ENCODE data around the gene IQGAP1. TPM values are rescaled to one million over a fixed set of nuclear protein-coding genes. Genes with fewer than 3 reads are reported as not detected.
"Not testable (repeated sequence)": the region's sequence is repeated elsewhere in the genome, so short reads cannot be mapped to it uniquely, and the experiment has no call there.

IQGAP1 gene
- total RNA-seq = 100 to 1,000 TPM; 136 to 143 TPM

GRCh38 chr15:90387534-90388461 is at the start of gene IQGAP1:
Gene IQGAP1 (plus strand): TSS chr15:90388242. CDS start chr15:90388342, 100 bp downstream.
- CTCF ChIA-PET = interaction anchor here (0.6 to 2.3 kb wide), 4 partner anchors 12 to 29 kb away, joined by 3 to 6 read pairs (median 6); no protein-coding TSS in a partner anchor

GRCh38 chr15:90338532-90338931 is 49.5 kb upstream of the IQGAP1 start:
- Mint-ChIP-seq H3K27ac (no peak overlapping the region), H3K27me3 (ENCODE audit: low read depth) (no peaks in the 10 kb centered on the region), H3K4me1 (ENCODE audit: low read depth) (peaks cover 21% of the 10 kb centered on the region), H3K4me3 (no peak overlapping the region), H3K36me3 (ENCODE audit: low read depth) (no peaks in the 10 kb centered on the region), H3K9me3 (no peaks in the 10 kb centered on the region)
- intact Hi-C loops (cut with micrococcal nuclease) = no loop called here
- CTCF ChIA-PET = no interaction called here
- no peak for DNase-seq

More at GRCh38 chr15:90387534-90388461, at the start of gene IQGAP1:
- H3K27me3 Mint-ChIP-seq (ENCODE audit: low read depth) = no peaks in the 10 kb centered on the region
- peak within 1 kb of the TSS; percentile 89 for H3K4me3 Mint-ChIP-seq
- DNase-seq = peak; percentile 99
- peaks cover 23% of the 10 kb centered on the region for H3K36me3 Mint-ChIP-seq (ENCODE audit: low read depth)
- H3K27ac Mint-ChIP-seq = peak within 1 kb of the TSS; percentile 90
- H3K4me1 Mint-ChIP-seq (ENCODE audit: low read depth) = peaks cover 39% of the 10 kb centered on the region
- intact Hi-C loops (cut with micrococcal nuclease) = loop anchor here (1.0 to 10.0 kb wide), 8 partner anchors 10 to 547 kb away; partner anchors contain the start of genes BLM, GDPGP1, HDDC3 and UNC45A
- H3K9me3 Mint-ChIP-seq = no peaks in the 10 kb centered on the region

- no peak for DNase-seq
- no peaks in the 10 kb centered on the region for H3K36me3 Mint-ChIP-seq (ENCODE audit: low read depth)
- CTCF ChIA-PET = no interaction called here
- H3K9me3 Mint-ChIP-seq = no peaks in the 10 kb centered on the region
- no peak overlapping the region for H3K27ac Mint-ChIP-seq
- H3K4me1 Mint-ChIP-seq (ENCODE audit: low read depth) = peaks cover 23% of the 10 kb centered on the region
- intact Hi-C loops (cut with micrococcal nuclease) = no loop called here
- no peaks in the 10 kb centered on the region for H3K27me3 Mint-ChIP-seq (ENCODE audit: low read depth)
- no peak overlapping the region for H3K4me3 Mint-ChIP-seq
Measured at GRCh38 chr15:90340345-90340744, 47.7 kb upstream of the IQGAP1 start.

DNA sequence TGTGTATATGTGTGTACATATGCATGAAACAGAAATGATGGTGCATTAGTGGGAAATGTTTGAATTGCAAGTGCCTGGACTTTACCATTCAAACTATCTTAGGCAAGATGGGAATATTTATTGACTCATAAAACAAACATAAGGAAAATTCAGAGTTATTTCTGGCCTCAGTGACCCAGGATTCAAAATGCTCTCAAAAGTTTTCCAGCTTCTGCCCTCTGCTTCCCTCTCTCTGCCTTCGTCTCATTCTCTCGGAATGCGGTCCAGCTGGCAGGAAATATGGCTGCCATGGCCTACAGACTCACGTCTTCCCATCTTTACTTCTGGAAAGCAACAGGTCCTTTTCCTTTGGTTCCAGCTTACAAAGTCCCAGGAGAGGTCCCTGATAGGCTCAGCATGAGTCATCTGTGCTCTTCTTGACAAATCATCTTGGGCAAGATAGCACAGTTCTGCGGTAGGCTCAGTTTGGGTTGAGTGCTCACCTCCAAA is 44.7 kb upstream of the IQGAP1 start:
- DNase-seq = no peak
- Mint-ChIP-seq H3K9me3 (no peaks in the 10 kb centered on the region), H3K27ac (no peak overlapping the region), H3K4me1 (ENCODE audit: low read depth) (peaks cover 13% of the 10 kb centered on the region), H3K4me3 (no peak overlapping the region), H3K36me3 (ENCODE audit: low read depth) (no peaks in the 10 kb centered on the region), H3K27me3 (ENCODE audit: low read depth) (no peaks in the 10 kb centered on the region)
- intact Hi-C loops (cut with micrococcal nuclease) = no loop called here
- CTCF ChIA-PET = interaction anchor here (0.6 to 1.6 kb wide), 2 partner anchors 23 to 82 kb away, joined by 3 to 7 read pairs; no protein-coding TSS in a partner anchor

DNA sequence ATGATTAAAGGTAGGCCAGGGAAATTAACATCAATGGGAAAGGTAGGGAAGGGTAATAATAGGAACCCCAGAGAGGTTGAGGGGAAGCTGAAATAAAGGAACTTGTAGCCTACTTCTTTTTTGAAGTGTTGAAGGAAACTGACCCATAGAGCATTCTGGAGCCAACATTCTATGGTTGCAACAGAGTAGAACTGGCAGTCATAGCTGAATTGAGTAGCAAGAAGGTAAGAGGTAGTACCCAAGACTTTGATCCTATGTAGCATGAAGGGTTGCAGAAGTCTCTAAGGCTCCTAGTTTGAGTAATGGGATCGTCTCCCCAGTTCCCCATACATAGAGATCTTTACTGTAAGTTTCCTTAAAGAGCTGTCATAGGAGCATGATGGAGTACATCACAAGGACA is 43.4 kb upstream of the IQGAP1 start:
- no peaks in the 10 kb centered on the region for H3K27me3 Mint-ChIP-seq (ENCODE audit: low read depth)
- H3K36me3 Mint-ChIP-seq (ENCODE audit: low read depth) = no peaks in the 10 kb centered on the region
- DNase-seq = no peak
- intact Hi-C loops (cut with micrococcal nuclease) = no loop called here
- no peak overlapping the region for H3K4me3 Mint-ChIP-seq
- H3K4me1 Mint-ChIP-seq (ENCODE audit: low read depth) = peaks cover 13% of the 10 kb centered on the region
- CTCF ChIA-PET = interaction anchor here (0.9 to 1.3 kb wide), 3 partner anchors 25 to 202 kb away, joined by 3 to 7 read pairs (median 7); no protein-coding TSS in a partner anchor
- H3K9me3 Mint-ChIP-seq = no peaks in the 10 kb centered on the region
- H3K27ac Mint-ChIP-seq = no peak overlapping the region

GRCh38 chr15:90345857-90346256 is 42.2 kb upstream of the IQGAP1 start:
- Mint-ChIP-seq H3K27me3 (ENCODE audit: low read depth) (no peaks in the 10 kb centered on the region), H3K36me3 (ENCODE audit: low read depth) (no peaks in the 10 kb centered on the region), H3K4me1 (ENCODE audit: low read depth) (peaks cover 13% of the 10 kb centered on the region), H3K4me3 (no peak overlapping the region), H3K27ac (no peak overlapping the region), H3K9me3 (no peaks in the 10 kb centered on the region)
- CTCF ChIA-PET = interaction anchor here (1.1 to 1.3 kb wide), 3 partner anchors 13 to 136 kb away, joined by 3 to 7 read pairs (median 5); no protein-coding TSS in a partner anchor
- no peak for DNase-seq
- intact Hi-C loops (cut with micrococcal nuclease) = no loop called here

DNA sequence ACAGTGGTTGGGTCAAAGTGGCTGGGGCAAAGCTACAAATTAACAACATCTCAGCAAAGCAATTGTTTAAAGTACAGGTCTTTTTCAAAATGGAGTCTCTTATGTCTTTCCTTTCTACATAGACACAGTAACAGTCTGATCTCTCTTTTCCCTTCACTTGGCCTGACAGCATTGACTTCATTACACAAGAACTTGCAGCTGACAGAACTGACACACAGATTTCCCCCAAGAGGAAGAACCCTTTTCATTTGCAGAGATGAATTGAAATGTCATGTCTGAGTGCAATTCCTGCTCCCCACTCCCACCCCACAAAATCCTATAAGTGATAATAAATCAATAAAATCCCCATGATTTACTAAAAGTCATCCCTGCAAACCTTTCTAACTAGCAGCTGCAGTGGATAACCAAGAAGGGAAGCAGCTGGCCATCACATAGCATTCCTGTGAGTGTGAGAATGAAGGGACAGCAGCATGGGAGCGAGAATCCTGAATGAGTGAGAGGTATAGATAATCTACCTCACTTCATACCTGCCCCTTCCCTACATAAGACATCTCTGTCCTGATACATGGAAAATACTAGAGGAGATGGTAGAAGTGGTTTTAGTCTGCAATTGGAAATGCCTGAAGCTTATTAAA is 40.5 kb upstream of the IQGAP1 start:
- intact Hi-C loops (cut with micrococcal nuclease); H3K27me3 Mint-ChIP-seq (ENCODE audit: low read depth): not testable (repeated sequence)
- CTCF ChIA-PET = interaction anchor here (0.6 kb wide), 1 partner anchor 132 kb away, joined by 3 read pairs; no protein-coding TSS in a partner anchor

GRCh38 chr15:90348456-90348855 is 39.6 kb upstream of the IQGAP1 start:
- H3K4me3 Mint-ChIP-seq = no peak overlapping the region
- CTCF ChIA-PET = no interaction called here
- intact Hi-C loops (cut with micrococcal nuclease) = no loop called here
- no peaks in the 10 kb centered on the region for H3K9me3 Mint-ChIP-seq
- DNase-seq = no peak
- H3K27me3 Mint-ChIP-seq (ENCODE audit: low read depth) = no peaks in the 10 kb centered on the region
- H3K4me1 Mint-ChIP-seq (ENCODE audit: low read depth) = peaks cover 6% of the 10 kb centered on the region
- H3K36me3 Mint-ChIP-seq (ENCODE audit: low read depth) = no peaks in the 10 kb centered on the region
- H3K27ac Mint-ChIP-seq = no peak overlapping the region

More for the DNA sequence above, 40.5 kb upstream of the IQGAP1 start:
- not testable (repeated sequence) for H3K36me3 Mint-ChIP-seq (ENCODE audit: low read depth); H3K4me3 Mint-ChIP-seq; H3K27ac Mint-ChIP-seq; H3K9me3 Mint-ChIP-seq; DNase-seq
- peaks cover 11% of the 10 kb centered on the region for H3K4me1 Mint-ChIP-seq (ENCODE audit: low read depth)

GRCh38 chr15:90349072-90349471 is 39.0 kb upstream of the IQGAP1 start:
- CTCF ChIA-PET = no interaction called here
- no peaks in the 10 kb centered on the region for H3K9me3 Mint-ChIP-seq
- DNase-seq = no peak
- intact Hi-C loops (cut with micrococcal nuclease) = no loop called here
- H3K4me3 Mint-ChIP-seq = no peak overlapping the region
- H3K27ac Mint-ChIP-seq = no peak overlapping the region
- peaks cover 2% of the 10 kb centered on the region for H3K4me1 Mint-ChIP-seq (ENCODE audit: low read depth)
- no peaks in the 10 kb centered on the region for H3K27me3 Mint-ChIP-seq (ENCODE audit: low read depth)
- H3K36me3 Mint-ChIP-seq (ENCODE audit: low read depth) = no peaks in the 10 kb centered on the region

DNA sequence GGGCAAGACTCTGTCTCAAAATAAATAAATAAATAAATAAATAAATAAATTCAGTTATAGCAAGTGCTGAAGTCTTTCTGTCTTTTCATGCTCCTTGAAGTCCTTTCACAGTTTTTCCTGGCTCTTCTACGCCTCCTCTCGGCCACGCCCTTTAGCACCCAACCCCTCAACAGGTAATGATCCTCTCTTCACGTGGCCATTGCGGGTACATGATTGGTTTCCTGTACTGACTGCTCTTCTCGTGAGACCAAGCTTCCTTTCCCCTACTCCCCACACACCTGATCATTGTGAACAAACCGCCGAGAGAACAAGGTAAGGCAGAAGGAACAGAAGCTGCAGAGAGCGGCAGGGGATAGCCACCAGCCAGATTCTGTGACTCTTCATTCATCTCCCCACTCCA is 38.2 kb upstream of the IQGAP1 start:
- Mint-ChIP-seq H3K4me1 (ENCODE audit: low read depth) (peaks cover 2% of the 10 kb centered on the region), H3K27me3 (ENCODE audit: low read depth) (no peaks in the 10 kb centered on the region), H3K4me3 (no peak overlapping the region), H3K27ac (no peak overlapping the region), H3K9me3 (no peaks in the 10 kb centered on the region), H3K36me3 (ENCODE audit: low read depth) (no peaks in the 10 kb centered on the region)
- intact Hi-C loops (cut with micrococcal nuclease) = no loop called here
- CTCF ChIA-PET = no interaction called here
- DNase-seq = no peak

GRCh38 chr15:90351479-90352106 is 36.4 kb upstream of the IQGAP1 start:
- Mint-ChIP-seq H3K36me3 (ENCODE audit: low read depth) (no peaks in the 10 kb centered on the region), H3K4me1 (ENCODE audit: low read depth) (peaks cover 2% of the 10 kb centered on the region), H3K9me3 (no peaks in the 10 kb centered on the region), H3K27me3 (ENCODE audit: low read depth) (no peaks in the 10 kb centered on the region), H3K4me3 (peak overlapping the region; percentile 88), H3K27ac (no peak overlapping the region)
- DNase-seq = no peak
- CTCF ChIA-PET = interaction anchor here (0.6 to 1.3 kb wide), 2 partner anchors 10 to 461 kb away, joined by 5 to 10 read pairs; no protein-coding TSS in a partner anchor
- intact Hi-C loops (cut with micrococcal nuclease) = loop anchor here (1.0 kb wide), 1 partner anchor 37 kb away; the partner anchor contains the start of gene IQGAP1

Measured in activated naive CD4-positive, alpha-beta T cell treated with anti-CD3 and anti-CD28 coated beads for 36 hours (primary cell).